Measurements from ENCODE around the gene OPCML. TPM values are rescaled to one million over a fixed set of nuclear protein-coding genes. Genes with fewer than 3 reads are reported as not detected.

The OPCML gene
- total and polyA plus RNA-seq, 4 donors = under 0.01 to 0.01 TPM; not detected in 2

GRCh38 chr11:132850266-132850665 lies 682.0 kb downstream of the OPCML start (continued):
- no peak for TF ChIP-seq ATF3 (IDR thresholded peaks at IDR 0.05)

GRCh38 chr11:132848336-132848735 lies 684.0 kb downstream of the OPCML start:
- no peaks in the 10 kb centered on the region for H3K4me1 ChIP-seq (ENCODE audit: control insufficient read depth in 4 of 4, insufficient read depth in 4 of 4, low read length in 3 of 4)
- H3K27ac ChIP-seq (ENCODE audit: low read depth in 1 of 2, low read length in 2 of 2) = no peak overlapping the region
- no peak for DNase-seq (ENCODE audit: low spot score)
- H3K4me3 ChIP-seq (ENCODE audit: low read depth in 1 of 3, low read length in 3 of 3) = no peak overlapping the region
- H3K9ac ChIP-seq (ENCODE audit: low read depth in 1 of 2, low read length in 2 of 2) = no peak overlapping the region
- TF ChIP-seq CTCF (IDR thresholded peaks at IDR 0.05; ENCODE audit: low read depth, low read length, missing input control) = no peak
- TF ChIP-seq FOXA2 (IDR thresholded peaks at IDR 0.05) = no peak
- no peak for TF ChIP-seq JUND (IDR thresholded peaks at IDR 0.05)
- H3K27me3 ChIP-seq (ENCODE audit: control insufficient read depth in 4 of 4, insufficient read depth in 4 of 4, low read length in 3 of 4) = no peaks in the 10 kb centered on the region
- 67% methylated on average over 2 of the region's 2 CpGs for WGBS
- no peaks in the 10 kb centered on the region for H3K9me3 ChIP-seq (ENCODE audit: control insufficient read depth in 4 of 4, low read length in 3 of 4)
- no peaks in the 10 kb centered on the region for H3K36me3 ChIP-seq (ENCODE audit: control insufficient read depth in 4 of 4, insufficient read depth in 3 of 4, low read depth in 1 of 4, low read length in 3 of 4)

- TF ChIP-seq NR2F2 (IDR thresholded peaks at IDR 0.05) (no peak), FOXA1 (IDR thresholded peaks at IDR 0.05) (no peak), HNF4A (conservative IDR thresholded peaks at IDR 0.05) (no peak), JUND (IDR thresholded peaks at IDR 0.05) (no peak), SP1 (IDR thresholded peaks at IDR 0.05) (no peak), CTCF (IDR thresholded peaks at IDR 0.05; ENCODE audit: low read depth, low read length, missing input control) (no peak), YY1 (IDR thresholded peaks at IDR 0.05) (no peak), GABPA (IDR thresholded peaks at IDR 0.05 in 1 of 2, conservative IDR thresholded peaks at IDR 0.05 in 1 of 2) (no peak), TAF1 (conservative IDR thresholded peaks at IDR 0.05) (no peak), ATF3 (IDR thresholded peaks at IDR 0.05) (no peak), ZBTB33 (IDR thresholded peaks at IDR 0.05) (no peak), REST (IDR thresholded peaks at IDR 0.05) (no peak), HNF4G (IDR thresholded peaks at IDR 0.05) (no peak), RXRA (IDR thresholded peaks at IDR 0.05) (no peak), RAD21 (IDR thresholded peaks at IDR 0.05) (no peak), EGR1 (IDR thresholded peaks at IDR 0.05; ENCODE audit: low read depth in 2 of 2) (no peak), FOXA2 (IDR thresholded peaks at IDR 0.05) (no peak), MAX (IDR thresholded peaks at IDR 0.05) (no peak)
- no peak for DNase-seq (ENCODE audit: low spot score)
These were observed 686.2 kb downstream of the OPCML start for GRCh38 chr11:132846075-132846474.

More at GRCh38 chr11:132846075-132846474, 686.2 kb downstream of the OPCML start:
- H3K9me3 ChIP-seq (ENCODE audit: control insufficient read depth in 4 of 4, low read length in 3 of 4) = no peaks in the 10 kb centered on the region
- WGBS = 71% methylated on average over 4 of the region's 4 CpGs
- no peaks in the 10 kb centered on the region for H3K36me3 ChIP-seq (ENCODE audit: control insufficient read depth in 4 of 4, insufficient read depth in 3 of 4, low read depth in 1 of 4, low read length in 3 of 4)
- no peak overlapping the region for H3K4me3 ChIP-seq (ENCODE audit: low read depth in 1 of 3, low read length in 3 of 3)
- H3K27ac ChIP-seq (ENCODE audit: low read depth in 1 of 2, low read length in 2 of 2) = no peak overlapping the region
- no peak overlapping the region for H3K9ac ChIP-seq (ENCODE audit: low read depth in 1 of 2, low read length in 2 of 2)
- no peaks in the 10 kb centered on the region for H3K4me1 ChIP-seq (ENCODE audit: control insufficient read depth in 4 of 4, insufficient read depth in 4 of 4, low read length in 3 of 4)
- H3K27me3 ChIP-seq (ENCODE audit: control insufficient read depth in 4 of 4, insufficient read depth in 4 of 4, low read length in 3 of 4) = no peaks in the 10 kb centered on the region
